Keratinocyte (primary cell): Measurements from ENCODE around the gene AIG1. TPM values are rescaled to one million over a fixed set of nuclear protein-coding genes. Genes with fewer than 3 reads are reported as not detected.

Experiments
- DNase-seq: peaks from one replicate; pipeline ENCODE4 v3.0.0-alpha.2; 2011; ENCODE audit warnings: low read depth, missing footprints, low spot score
- FAIRE-seq: peaks from 2 replicates; lab custom pipeline; 2011; peaks lifted over from hg19 to GRCh38; lab: Jason Lieb, UNC
- H2AFZ ChIP-seq: 2 replicates; pipeline ENCODE4 v1.6.0; 2012; ENCODE audit warnings: low read length, control low read depth, inconsistent platforms; ENCODE audit not compliant: control insufficient read depth
- H3K27ac ChIP-seq: 2 replicates; pipeline ENCODE4 v1.5.1; 2011; ENCODE audit warnings: low read length; ENCODE audit not compliant: control insufficient read depth, insufficient read depth
- H3K27me3 ChIP-seq: 3 replicates; pipeline ENCODE4 v1.6.0; 2011; ENCODE audit warnings: low read length; ENCODE audit not compliant: control insufficient read depth, insufficient read depth; ENCODE audit errors: extremely low read depth
- H3K36me3 ChIP-seq, 2 experiments: 2 replicates in 1 of 2; 3 replicates in 1 of 2; pipeline ENCODE4 v1.5.1; 2011; ENCODE audit warnings: low read length in 2 of 2, mild to moderate bottlenecking in 1 of 2; ENCODE audit not compliant: control insufficient read depth in 2 of 2, insufficient read depth in 2 of 2; ENCODE audit errors: extremely low read depth in 1 of 2
- H3K4me1 ChIP-seq: 3 replicates; pipeline ENCODE4 v1.5.1; 2011; ENCODE audit warnings: low read length; ENCODE audit not compliant: control insufficient read depth, insufficient read depth; ENCODE audit errors: extremely low read depth
- H3K4me2 ChIP-seq: 3 replicates; pipeline ENCODE4 v1.6.0; 2011; ENCODE audit warnings: low read depth, low read length; ENCODE audit not compliant: control insufficient read depth, insufficient read depth; ENCODE audit errors: extremely low read depth
- H3K4me3 ChIP-seq, 3 experiments: fragments of 200-600 bp in 1 of 3; sonication (generic) in 1 of 3; 2 replicates in 2 of 3; 3 replicates in 1 of 3; pipeline ENCODE4 v1.5.1; 2011 to 2016; ENCODE audit warnings: low read length in 3 of 3, mild to moderate bottlenecking in 3 of 3, control low read depth in 2 of 3, inconsistent platforms in 1 of 3, low read depth in 1 of 3, mixed read lengths in 1 of 3, mixed run types in 1 of 3, moderate library complexity in 1 of 3; ENCODE audit not compliant: control insufficient read depth in 2 of 3, insufficient read depth in 2 of 3; ENCODE audit errors: extremely low read depth in 1 of 3
- H3K79me2 ChIP-seq: 2 replicates; pipeline ENCODE4 v1.6.0; 2012; ENCODE audit warnings: low read length; ENCODE audit not compliant: control insufficient read depth, insufficient read depth
- H3K9ac ChIP-seq: 3 replicates; pipeline ENCODE4 v1.6.0; 2011; ENCODE audit warnings: low read length; ENCODE audit not compliant: control insufficient read depth, insufficient read depth; ENCODE audit errors: extremely low read depth
- H3K9me1 ChIP-seq: 3 replicates; pipeline ENCODE4 v1.6.0; 2011; ENCODE audit warnings: low read length; ENCODE audit not compliant: control insufficient read depth, insufficient read depth; ENCODE audit errors: extremely low read depth
- H3K9me3 ChIP-seq: 2 replicates; pipeline ENCODE4 v1.5.1; 2012; ENCODE audit warnings: low read depth, low read length; ENCODE audit not compliant: control insufficient read depth
- H4K20me1 ChIP-seq: 3 replicates; pipeline ENCODE4 v1.6.0; 2011; ENCODE audit warnings: low read length; ENCODE audit not compliant: control insufficient read depth, insufficient read depth; ENCODE audit errors: extremely low read depth
- EZH2 ChIP-seq: IDR thresholded peaks from one replicate; pipeline ENCODE4 v1.6.1; 2012; ENCODE audit warnings: inconsistent platforms, mild to moderate bottlenecking, low read length, moderate library complexity
- dilution Hi-C: fragments of 300-500 bp; cut with MboI; formaldehyde crosslinking; loops from one replicate; pipeline ENCODE4 v1.7.0; 2020; ENCODE audit warnings: low sequenced_read_pairs; ENCODE audit not compliant: extremely low pct_ligation_motif_present
- polyA plus RNA-seq, 5 experiments: library from polyadenylated mRNA; depleted of rRNA in 3 of 5; stranded (reverse) in 3 of 5; stranded (forward) in 1 of 5; unstranded in 1 of 5; fragments of >200 nt; gene quantifications; 1 replicate in 1 of 5; 2 replicates in 3 of 5; 3 replicates in 1 of 5; pipeline versions ENCODE4 v1.2.1 to v1.2.3, GENCODE V29; 2011 to 2012; ENCODE audit warnings: missing spikeins in 2 of 5, low read depth in 1 of 5, low replicate concordance in 1 of 5
- TF ChIP-seq, protein P1 (sequence below), 3 experiments: IDR thresholded peaks in 1 of 3; conservative IDR thresholded peaks in 1 of 3; optimal IDR thresholded peaks in 1 of 3; 2 replicates in 2 of 3; 3 replicates in 1 of 3; pipeline versions ENCODE3 to v1.5.1; 2011; ENCODE audit warnings: low read length in 3 of 3, mild to moderate bottlenecking in 3 of 3, moderate library complexity in 2 of 3, control low read depth in 1 of 3, inconsistent platforms in 1 of 3; ENCODE audit not compliant: insufficient read depth in 2 of 3; ENCODE audit errors: extremely low read depth in 1 of 3

AIG1 gene
- polyA plus RNA-seq, 1 donor (not counting 4 experiments of a cell fraction or from before 2014, with no cell fraction given), result 77.1 TPM

DNA sequence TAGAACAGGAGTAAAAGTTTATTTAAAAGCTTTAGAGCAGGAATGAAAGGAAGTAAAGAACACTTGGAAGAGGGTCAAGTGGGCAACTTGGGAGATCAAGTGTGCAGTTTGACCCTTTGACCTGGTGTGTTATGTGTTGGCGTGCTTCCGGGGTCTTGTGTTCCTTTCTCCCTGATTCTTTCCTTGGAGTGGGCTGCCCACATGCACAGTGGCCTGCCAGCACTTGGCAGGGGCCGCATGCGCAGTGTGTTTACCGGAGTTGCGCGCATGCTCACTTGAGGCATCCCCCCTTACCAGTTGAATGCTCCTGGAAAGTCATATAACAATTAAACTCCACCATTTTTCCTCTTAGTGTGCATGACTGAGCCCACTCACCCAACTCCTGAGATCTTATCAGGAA is 229.5 kb downstream of the AIG1 start:
- H4K20me1 ChIP-seq, result no peaks in the 10 kb centered on the region
- no peaks in the 10 kb centered on the region for H3K9me1 ChIP-seq
- DNase-seq (no peak), FAIRE-seq (no peak)
- no peak overlapping the region for H3K9ac ChIP-seq
- peaks cover 22% of the 10 kb centered on the region for H3K4me1 ChIP-seq
- no peak for TF ChIP-seq EZH2
- TF ChIP-seq, protein P1, sequence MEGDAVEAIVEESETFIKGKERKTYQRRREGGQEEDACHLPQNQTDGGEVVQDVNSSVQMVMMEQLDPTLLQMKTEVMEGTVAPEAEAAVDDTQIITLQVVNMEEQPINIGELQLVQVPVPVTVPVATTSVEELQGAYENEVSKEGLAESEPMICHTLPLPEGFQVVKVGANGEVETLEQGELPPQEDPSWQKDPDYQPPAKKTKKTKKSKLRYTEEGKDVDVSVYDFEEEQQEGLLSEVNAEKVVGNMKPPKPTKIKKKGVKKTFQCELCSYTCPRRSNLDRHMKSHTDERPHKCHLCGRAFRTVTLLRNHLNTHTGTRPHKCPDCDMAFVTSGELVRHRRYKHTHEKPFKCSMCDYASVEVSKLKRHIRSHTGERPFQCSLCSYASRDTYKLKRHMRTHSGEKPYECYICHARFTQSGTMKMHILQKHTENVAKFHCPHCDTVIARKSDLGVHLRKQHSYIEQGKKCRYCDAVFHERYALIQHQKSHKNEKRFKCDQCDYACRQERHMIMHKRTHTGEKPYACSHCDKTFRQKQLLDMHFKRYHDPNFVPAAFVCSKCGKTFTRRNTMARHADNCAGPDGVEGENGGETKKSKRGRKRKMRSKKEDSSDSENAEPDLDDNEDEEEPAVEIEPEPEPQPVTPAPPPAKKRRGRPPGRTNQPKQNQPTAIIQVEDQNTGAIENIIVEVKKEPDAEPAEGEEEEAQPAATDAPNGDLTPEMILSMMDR (optimal IDR thresholded peaks at IDR 0.05 in 1 of 3, IDR thresholded peaks at IDR 0.05 in 1 of 3, conservative IDR thresholded peaks at IDR 0.05 in 1 of 3; ENCODE audit: extremely low read depth in 1 of 3, insufficient read depth in 2 of 3, low read length in 3 of 3), result no peak
- H3K4me3 ChIP-seq, result no peak overlapping the region
- no peaks in the 10 kb centered on the region for H3K79me2 ChIP-seq
- H3K9me3 ChIP-seq, result no peaks in the 10 kb centered on the region
- no peak overlapping the region for H2AFZ ChIP-seq
- H3K4me2 ChIP-seq, result no peak overlapping the region
- H3K36me3 ChIP-seq, result no peaks in the 10 kb centered on the region
- H3K27me3 ChIP-seq, result no peaks in the 10 kb centered on the region
- dilution Hi-C loops, result no loop called here
- no peak overlapping the region for H3K27ac ChIP-seq

DNA sequence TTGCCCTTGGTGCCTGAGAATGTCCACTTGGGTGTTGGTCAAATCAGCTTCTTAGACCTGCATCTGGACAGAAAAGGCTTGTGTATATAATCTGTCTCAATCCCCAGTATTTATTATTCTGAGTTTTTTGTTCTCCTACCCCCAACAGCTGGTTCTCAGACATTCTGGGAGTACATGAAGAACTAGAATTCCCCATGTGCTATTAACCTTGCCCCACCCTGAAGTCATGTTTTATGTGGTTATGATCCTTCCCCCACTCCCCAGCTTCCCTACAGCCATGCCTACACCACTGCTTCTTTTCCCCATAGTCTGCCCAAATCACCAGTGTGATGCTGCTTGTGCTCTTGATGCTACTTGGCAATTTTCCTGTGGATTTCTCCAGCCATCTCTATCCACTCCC is 232.8 kb downstream of the AIG1 start:
- no peak for DNase-seq
- Histone ChIP-seq H3K9me1 (no peaks in the 10 kb centered on the region), H3K4me3 (no peak overlapping the region), H3K27me3 (no peaks in the 10 kb centered on the region), H3K9ac (no peak overlapping the region), H3K36me3 (no peaks in the 10 kb centered on the region), H3K4me1 (no peaks in the 10 kb centered on the region), H3K4me2 (no peak overlapping the region), H2AFZ (no peak overlapping the region), H3K9me3 (no peaks in the 10 kb centered on the region), H3K27ac (no peak overlapping the region), H3K79me2 (no peaks in the 10 kb centered on the region), H4K20me1 (no peaks in the 10 kb centered on the region)
- FAIRE-seq, result no peak
- TF ChIP-seq, protein P1 (optimal IDR thresholded peaks at IDR 0.05 in 1 of 3, IDR thresholded peaks at IDR 0.05 in 1 of 3, conservative IDR thresholded peaks at IDR 0.05 in 1 of 3; ENCODE audit: extremely low read depth in 1 of 3, insufficient read depth in 2 of 3, low read length in 3 of 3), result no peak
- TF ChIP-seq EZH2, result no peak
- dilution Hi-C loops, result no loop called here
